Epithelial cell of umbilical artery (primary cell): ENCODE measurements around the gene OR5B21. TPM values are rescaled to one million over a fixed set of nuclear protein-coding genes. Genes with fewer than 3 reads are reported as not detected.

Experiments
- total RNA-seq: library from RNA; depleted of rRNA; stranded (reverse); fragments of >200 nt; gene quantifications from 2 replicates; pipeline ENCODE4 v1.2.3, GENCODE V29; 2014

Gene OR5B21
- not detected in 2 replicates for total RNA-seq

DNA sequence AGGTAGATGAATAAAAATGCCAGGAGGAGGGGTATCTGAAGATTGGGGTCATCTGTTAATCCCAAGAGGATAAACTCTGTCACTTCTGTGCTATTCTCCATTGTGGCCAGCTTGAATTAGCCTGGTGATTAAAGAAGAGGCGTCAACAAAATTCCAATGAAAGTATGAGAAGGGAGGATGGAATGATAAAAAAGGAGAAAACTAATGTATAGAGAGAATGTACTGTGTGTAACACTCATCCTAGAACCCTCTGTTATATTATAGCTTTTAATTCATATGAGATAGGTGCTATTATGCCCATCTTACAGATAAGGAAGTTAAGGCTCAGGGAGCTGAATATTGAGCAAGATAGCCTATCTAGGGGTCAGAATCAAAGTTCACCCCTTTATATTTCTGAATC, at the start of gene OR5B21:
OR5B21 (minus strand) TSS at position 101 of the 400 bp plus-strand sequence; CDS start at position 101, 0 bp downstream.

Other genes starting within 250 kb of the OR5B21 start
- gene OR10W1, start 239.8 kb downstream of the OR5B21 start, total RNA-seq, result not detected in 2 replicates
- not detected in 2 replicates for gene OR5B17, start 149.0 kb downstream of the OR5B21 start, total RNA-seq
- not detected in 2 replicates for gene OR5B3, start 101.2 kb downstream of the OR5B21 start, total RNA-seq
- gene OR5B2, start 80.0 kb downstream of the OR5B21 start, total RNA-seq, result not detected in 2 replicates
- not detected in 2 replicates for gene OR5B12, start 65.9 kb downstream of the OR5B21 start, total RNA-seq
- gene LPXN, start 67.8 kb upstream of the OR5B21 start, total RNA-seq, result 2.9 and 11.4 TPM in 2 replicates
- 36.1 and 53.5 TPM in 2 replicates for gene ZFP91, start 71.0 kb upstream of the OR5B21 start, total RNA-seq
- gene CNTF, start 114.6 kb upstream of the OR5B21 start, total RNA-seq, result 0.97 and 1.8 TPM in 2 replicates
- not detected in 2 replicates for gene GLYAT, start 223.8 kb upstream of the OR5B21 start, total RNA-seq